Endometrial microvascular endothelial cells (primary cell): ENCODE data around the gene LY6G6C. TPM values are rescaled to one million over a fixed set of nuclear protein-coding genes. Genes with fewer than 3 reads are reported as not detected.

Source experiments
- in situ Hi-C: cut with HindIII; loops from 2 replicates; pipeline ENCODE4 v1.10.0; 2017; ENCODE audit warnings: low sequenced_read_pairs, low pct_unique_long_range_greater_than_20kb; ENCODE audit errors: inconsistent ontology term
- total RNA-seq: library from RNA; depleted of rRNA; stranded (reverse); fragments of >200 nt; gene quantifications from one replicate; pipeline ENCODE4 v1.2.3, GENCODE V29; 2015; ENCODE audit errors: inconsistent ontology term

The LY6G6C gene
- total RNA-seq, 1 donor from 2014 or later: not detected

DNA sequence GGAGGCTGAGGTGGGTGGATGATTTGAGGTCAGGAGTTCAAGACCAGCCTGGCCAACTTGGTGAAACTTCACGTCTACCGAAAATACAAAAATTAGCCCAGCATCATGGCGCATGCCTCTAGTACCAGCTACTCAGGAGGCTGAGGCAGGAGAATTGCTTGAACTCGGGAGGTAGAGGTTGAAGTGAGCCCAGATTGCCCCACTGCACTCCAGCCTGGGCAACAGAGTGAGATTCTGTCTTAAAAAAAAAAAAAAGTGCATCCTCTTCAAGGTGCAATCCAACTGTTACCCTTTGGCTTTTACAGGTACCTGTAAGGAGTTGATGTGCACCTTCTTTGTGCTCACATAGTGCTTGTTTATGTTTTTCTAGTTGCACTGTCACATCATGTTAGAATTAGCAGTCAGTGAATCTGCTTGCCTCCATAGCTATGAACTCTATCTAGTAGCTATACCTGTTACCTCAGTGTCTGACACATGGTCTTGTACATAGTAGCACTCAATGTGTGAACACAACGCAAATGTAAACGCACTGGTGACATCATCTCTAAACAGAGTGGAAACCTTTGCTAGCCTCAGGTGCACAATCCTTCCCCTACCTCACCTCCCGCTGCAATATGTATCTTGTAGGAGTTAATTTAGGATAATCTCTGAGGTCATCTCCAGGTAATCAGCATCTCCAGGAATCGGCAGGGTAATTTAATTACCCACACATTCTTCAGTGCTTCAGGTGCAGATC lies 27.9 kb upstream of the LY6G6C start:
- in situ Hi-C loops: no loop called here

DNA sequence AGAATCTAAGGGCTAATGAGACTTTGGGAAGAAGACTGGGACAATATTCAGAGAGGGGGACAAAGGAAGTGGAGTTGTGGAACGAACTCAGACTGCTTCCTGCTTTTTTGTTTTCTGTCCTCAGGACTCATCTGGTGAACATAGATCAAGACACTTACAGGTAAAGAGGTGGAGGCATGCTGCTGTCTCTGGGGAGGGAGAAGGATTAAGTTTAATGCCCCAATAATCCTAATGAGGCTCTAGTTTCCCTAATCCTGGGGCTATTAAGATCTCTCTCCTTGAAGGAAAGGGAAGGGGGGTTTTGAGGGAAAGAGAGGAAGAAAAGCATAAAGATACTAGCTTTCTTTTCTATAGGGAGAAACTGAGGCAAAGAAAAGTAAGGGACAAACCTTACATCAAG lies 22.9 kb upstream of the LY6G6C start:
- in situ Hi-C loops: no loop called here

DNA sequence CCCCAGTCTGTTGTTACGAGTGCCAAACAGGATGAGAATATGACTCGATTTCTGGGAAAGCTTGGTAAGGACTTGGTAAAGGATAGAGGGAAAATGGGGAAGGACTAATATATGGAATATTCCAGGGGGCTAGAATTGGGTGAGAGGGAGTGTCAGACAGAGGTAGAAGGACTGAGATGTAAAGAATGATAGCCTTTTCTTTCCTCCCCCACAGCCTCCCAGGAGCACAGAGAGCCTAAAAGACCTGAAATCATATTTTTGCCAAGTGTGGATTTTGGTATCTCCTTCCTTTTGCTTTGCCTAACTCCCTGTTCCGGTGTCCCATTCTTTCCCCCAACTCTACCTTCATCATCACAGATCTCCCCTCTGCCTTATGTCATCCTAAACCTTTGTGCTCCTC lies 21.3 kb upstream of the LY6G6C start:
- in situ Hi-C loops: no loop called here

DNA sequence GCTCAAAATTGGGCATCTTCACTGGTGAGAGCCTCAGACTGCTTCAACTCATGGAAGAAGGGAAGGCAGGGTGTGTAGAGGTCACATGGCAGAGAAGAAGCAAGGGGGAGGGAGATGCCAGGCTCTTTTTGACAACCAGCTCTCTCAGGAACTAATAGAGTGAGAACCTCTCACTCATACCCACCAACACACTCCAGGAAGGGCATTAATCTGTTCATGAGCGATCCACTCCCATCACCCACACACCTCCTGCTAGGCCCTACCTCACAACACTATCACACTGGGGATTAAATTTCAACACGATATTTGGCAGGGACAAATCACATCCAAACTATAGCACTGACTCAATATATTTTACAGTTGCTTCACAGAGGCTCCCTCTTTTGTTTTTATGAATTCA lies 20.3 kb upstream of the LY6G6C start:
- in situ Hi-C loops: no loop called here

DNA sequence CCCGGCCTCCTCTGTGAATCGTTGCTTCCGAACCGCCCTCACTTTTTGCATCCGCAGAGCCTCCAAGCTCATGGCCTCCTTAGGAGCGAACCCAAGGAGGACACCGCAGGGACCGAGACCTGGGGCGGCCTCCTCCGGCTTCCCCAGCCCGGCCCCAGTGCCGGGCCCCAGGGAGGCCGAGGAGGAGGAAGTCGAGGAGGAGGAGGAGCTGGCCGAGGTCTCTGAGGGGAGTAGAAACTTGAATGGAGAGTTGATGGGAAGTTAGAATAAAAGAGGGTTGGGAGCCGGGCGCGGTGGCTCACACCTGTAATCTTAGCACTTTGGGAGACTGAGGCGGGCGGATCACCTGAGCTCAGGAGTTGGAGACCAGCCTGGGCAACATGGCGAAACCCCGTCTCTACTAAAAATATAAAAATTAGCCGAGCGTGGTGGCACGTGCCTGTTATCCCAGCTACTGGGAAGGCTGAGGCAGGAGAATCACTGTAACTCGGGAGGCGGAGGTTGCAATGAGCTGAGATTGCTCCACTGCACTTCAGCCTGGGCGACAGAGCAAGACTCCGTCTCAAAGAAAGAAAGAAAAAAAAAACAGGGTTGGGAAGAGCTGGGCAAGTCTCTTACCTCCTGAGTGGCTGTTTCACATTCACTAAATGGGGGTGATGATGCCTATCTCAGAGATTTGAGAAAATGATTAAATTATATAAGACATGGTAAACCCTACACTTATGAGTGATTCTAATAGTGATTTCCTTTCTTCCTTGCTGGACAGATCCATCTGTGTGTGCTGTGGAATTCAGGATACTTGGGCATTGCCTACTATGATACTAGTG lies 19.1 kb upstream of the LY6G6C start:
- in situ Hi-C loops: no loop called here

DNA sequence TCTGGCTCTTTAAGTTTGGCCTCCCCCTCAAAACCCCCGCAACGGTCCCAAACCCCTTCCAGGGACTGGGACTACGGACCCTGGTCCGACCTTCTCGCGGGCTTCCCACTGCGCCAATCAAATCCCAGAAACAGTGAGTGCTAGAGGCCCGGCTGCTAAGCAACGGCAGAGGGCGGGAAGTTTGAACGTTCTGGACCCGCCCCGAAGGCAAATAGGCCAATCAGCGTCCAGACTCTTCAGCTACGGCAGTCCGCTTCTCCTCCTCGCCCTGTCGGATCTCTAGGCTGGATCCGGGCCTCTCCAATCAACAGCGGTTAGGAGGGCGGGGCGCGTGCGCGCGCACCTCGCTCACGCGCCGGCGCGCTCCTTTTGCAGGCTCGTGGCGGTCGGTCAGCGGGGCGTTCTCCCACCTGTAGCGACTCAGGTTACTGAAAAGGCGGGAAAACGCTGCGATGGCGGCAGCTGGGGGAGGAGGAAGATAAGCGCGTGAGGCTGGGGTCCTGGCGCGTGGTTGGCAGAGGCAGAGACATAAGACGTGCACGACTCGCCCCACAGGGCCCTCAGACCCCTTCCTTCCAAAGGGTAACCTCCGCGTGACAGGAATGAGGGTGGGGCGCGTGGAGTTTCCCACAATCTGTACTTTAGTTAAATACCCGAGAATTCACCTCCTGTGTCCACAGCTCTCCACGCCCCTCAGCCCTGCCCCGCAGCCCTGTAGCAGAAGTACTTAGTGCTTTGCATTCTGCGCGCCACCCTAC lies 18.3 kb upstream of the LY6G6C start, which contains the start of gene MSH5:
TSS of gene MSH5 (plus strand) at position 367 of the 758 bp plus-strand sequence. CDS start 462 bp downstream, outside the sequence.
- in situ Hi-C loops: no loop called here

DNA sequence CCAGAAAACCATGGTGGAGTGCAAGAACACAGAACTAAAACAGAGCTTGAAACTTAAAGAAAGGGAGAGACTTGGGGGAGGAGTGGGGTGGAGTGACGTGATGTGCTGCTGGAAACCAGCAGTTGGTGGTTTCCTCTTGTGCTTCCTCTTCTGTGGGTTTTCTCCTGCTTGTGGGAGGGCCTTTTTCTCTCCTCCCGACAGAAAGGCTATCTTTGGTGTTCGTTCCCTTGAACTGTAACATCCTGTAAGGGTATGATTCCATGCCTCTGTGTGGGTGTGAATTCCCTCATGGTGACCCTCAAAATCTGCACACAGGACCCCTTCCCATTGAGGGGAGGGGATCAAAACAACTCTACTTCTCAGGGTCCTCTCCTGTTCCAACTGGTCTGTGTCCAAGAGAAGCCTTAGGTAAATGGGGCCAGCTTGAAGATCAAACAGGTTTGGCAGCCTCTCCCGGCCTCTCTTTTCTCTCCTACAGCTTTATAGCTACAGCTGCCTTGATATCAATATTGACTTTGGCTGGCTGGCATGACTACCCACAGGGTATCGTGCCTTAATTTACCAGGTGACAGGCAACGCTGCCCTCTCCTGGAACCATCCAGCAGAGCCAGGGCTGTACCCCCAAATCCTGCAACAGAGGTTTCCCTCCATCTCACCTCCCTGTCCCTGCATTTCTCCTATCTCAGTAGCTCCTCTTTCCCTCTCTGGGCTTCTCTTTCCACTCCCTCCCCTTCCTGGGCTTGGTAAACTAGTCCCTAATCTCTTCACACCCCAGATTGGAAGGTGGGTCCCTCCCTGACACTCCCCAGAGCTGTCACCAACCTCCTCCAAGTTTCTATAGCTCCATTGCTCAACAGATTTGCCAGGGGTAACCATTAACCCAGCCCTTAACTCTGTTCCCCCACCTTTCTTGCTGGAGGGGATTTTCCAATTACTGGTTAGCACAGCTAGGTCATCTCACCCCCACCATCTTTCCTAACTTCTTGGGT lies 16.7 kb upstream of the LY6G6C start:
- in situ Hi-C loops: no loop called here

DNA sequence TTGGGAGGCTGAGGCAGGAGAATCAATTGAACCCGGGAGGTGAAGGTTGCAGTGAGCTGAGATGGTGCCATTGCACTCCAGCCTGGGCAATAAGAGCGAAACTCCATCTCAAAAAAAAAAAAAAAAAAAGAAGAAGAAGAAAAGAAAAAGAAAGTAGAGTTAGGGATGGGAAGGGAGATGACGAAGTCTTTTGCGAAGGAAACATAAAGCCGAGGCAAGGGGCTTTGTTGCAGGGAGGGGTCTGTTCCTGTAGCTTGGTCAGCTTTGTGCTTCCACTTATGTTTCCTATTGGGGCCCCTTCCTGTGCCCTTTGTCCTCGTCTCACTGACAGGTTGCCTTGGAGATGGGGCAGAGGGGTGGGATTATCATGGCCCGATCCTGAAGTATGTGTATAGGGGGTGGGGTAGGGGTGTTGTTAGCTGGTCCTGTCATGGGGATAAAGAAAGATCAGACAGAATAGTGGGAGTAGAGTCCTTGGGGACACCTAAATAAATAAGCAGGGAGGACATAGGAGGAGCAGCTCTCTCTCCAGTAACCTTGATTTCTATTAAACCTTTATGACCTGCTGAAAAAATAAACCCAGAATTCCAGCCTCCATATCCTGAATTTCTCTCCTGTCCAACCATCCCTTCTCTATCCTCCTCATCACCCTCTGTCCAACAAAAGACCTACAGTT lies 15.9 kb upstream of the LY6G6C start:
- in situ Hi-C loops: no loop called here

DNA sequence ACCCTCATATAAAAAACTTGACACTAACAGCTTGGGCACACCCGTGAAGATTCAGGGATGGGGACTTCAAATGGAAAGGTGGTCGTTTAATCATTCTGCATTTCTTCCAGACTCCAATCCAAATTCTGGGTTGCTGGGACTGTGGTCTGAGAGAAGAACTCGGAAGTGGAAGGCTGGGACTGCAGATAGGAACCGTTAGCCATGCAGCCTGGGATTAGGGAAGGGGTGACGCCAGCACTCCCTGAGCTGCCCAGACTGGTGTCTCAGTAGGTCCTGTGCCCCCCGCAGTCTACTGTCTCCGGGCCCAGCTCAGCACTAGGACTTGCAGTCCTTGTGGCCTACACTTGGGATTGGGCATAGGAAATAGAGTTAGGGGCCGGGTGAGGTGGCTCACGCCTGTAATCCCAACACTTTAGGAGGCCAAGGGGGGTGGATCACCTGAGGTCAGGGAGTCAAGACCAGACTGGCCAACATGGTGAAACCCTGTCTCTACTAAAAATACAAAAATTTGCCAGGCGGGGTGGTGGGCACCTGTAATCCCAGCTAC lies 15.3 kb upstream of the LY6G6C start:
- in situ Hi-C loops: no loop called here

DNA sequence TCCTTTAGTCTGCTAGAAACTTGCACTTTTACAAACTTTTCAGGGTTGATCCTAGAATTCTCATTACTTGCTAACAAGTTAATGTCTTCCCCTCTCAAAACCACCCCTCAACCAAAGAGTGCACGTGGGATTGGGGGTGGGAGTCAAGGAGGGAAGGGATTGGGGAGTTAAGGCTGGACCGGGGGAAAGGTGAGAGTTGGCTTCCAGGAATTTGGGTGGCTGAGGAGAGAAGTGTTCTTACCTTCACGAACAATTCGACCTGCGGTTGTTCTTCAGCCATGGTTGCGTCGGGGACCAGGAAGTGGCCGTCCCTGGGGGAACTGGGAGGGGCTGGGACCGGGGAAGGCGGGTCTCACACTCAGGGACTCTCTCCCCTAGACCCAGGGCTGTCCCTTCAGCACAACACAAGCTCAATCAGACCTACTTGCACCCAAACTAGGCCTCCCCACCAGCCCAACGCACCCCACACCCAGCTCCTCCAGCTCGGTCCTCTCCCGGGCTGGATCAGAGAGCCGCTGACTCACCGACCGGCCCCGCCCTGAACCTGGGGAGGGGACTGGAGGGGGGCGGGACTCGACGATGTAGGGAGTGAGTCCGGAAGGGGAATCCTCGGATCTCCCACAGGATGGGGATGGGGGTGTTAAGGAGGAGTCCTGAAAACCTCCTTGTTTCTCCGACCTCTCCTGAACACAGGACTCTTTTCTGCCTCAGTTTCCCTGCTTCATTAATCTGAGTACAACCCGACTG lies 14.6 kb upstream of the LY6G6C start, which contains the start of gene CLIC1:
TSS of gene CLIC1 (minus strand) at position 510 of the 747 bp plus-strand sequence. CDS start at position 280, 230 bp downstream.
- in situ Hi-C loops: no loop called here

DNA sequence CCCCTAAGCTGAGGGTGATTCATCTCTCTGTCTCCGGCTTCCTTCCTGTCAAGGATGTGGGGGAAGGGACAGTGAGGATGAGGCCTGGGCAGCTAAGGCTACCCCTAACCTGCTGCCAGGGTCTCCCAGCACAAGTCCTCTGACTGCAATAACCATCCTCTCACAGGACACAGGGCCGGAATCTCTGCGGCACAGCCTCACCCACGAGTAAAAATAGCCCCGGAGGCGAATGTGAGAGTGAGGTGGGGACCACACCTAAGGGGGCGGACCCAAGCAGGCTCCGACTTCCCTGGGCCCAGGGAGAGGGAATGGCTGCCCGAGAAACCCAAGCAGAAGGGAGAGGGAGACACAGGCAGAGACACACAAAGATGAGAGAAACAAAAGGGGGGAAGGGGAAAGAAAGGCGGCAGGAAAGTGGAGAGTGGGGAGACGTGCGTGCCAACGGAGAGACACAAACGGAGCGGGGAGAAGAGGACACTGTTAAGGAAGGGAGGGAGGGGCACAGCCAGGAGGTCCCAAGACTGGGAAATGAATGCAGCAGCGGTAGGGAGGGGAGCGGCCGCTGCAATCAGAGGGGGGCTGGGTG lies 13.4 kb upstream of the LY6G6C start:
- in situ Hi-C loops: no loop called here

DNA sequence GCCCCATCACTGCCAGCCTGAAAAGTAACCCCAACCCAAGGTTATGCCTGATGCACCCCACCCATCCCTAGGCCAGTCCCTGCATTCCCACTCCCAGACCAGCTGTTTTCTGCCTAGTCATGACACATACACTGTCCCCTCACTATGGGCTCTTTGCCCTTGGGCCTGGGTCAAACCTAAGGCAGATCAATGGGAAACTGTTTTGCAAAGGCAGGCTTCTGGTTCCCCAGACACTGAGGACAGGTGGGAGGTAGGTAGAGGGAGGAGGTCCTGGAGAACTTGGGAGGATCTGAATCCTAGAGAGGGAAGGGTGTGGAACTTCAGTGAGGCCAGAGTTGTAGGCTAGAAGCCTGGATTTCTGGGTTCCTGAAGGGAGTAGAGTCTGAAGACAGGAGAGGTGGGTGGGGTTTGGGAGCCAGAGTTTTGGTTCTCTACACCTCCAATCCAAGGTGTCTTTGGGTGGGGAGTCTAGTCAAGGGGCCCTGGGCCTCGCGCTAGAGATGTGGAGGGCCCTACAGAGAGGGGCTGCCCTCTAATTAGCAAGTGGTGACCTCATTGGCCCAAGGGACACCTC lies 12.8 kb upstream of the LY6G6C start:
- in situ Hi-C loops: no loop called here

DNA sequence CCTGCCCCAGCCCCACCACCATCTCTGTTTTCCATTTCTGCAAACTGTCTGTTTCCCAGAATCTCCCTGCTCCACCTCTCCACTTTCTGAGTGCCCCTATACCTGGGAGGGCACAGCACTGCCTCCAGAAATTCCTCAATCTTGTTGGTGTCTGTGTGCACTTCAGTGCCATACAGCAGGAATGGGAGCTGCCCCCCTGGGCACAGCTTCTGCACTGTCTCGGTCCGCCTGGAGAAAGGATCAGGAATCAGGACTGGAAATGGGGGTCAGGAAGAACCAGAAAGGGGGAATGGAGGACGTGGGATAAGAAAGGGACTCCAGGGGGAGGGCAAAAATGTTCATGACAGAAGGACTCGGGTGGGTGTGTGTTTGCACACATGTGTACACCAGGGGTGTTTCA lies 12.2 kb upstream of the LY6G6C start:
- in situ Hi-C loops: no loop called here

DNA sequence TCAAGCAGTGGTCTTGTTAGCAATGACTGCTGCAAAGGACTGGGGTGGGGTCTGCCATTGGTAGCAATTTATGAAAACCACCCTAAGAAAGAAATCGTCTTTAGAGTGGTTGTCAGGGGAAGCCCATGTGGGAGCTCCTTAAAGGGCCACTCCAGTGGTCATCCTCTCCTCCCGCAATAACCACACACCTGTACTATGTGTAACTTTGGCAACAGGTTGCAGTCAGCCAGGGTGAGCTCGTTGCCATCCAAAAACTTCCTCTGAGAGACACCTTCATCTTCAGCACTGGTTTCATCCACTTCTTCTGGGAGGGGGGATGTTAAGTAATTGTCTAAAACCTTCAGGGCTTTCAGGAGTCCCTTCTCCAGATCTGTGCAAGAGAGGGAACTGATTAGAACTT lies 10.5 kb upstream of the LY6G6C start:
- in situ Hi-C loops: no loop called here

DNA sequence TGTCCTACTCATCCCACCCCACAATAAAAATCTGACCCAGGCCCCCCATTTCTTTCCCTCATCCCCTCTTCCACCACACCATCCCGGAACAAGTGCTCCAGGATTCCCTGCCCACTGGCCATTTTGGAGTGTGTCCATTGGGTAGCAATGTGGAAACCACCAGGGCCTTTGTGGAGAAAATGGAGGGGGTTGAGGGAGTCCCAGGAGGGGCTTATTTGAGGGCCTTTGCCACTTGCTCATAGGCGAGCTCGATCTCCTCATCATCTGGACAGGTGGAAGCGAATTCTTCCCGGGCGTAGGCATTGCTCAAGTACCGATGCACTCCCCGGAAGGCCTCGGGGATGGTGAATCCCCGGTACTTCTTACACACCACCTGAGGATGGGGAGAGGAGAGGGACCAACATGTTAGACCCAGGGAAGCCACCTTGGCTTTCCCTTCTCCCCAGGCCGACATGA lies 9.1 kb upstream of the LY6G6C start:
- in situ Hi-C loops: no loop called here

DNA sequence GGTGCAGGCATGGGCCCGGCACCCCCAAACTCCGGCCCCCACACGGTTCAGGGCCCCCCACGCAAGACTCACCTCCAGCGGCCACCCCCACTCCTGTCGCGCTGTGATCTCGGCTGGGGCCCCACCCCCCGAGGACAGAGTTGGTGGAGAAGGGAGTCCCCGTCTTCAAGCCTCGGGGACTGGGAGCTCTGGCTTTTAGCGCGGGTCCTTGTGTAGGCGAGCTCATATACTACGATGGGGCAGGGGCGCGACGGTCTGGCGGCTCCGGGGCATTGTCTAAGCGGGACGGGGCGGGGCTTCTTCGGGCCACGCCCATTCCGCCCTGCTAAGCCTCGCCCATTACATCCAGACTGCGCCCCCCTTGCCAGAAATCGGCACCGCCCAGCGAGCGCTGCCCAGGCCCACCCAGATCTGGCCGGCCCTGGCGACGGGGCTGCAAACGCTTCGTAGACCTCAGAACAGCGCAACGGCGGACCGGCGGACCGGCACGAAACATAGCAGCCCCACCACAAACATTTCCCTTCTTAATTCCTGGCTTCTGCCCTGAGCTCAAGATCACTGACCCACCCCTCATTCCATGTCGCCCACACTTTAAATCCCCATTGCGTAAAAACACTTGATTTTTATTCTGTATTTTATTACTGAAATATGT lies 8.6 kb upstream of the LY6G6C start:
- in situ Hi-C loops: no loop called here
